Measurements from ENCODE around the gene GOLIM4. TPM values are rescaled to one million over a fixed set of nuclear protein-coding genes. Genes with fewer than 3 reads are reported as not detected.

The GOLIM4 gene
- total and polyA plus RNA-seq, 2 of the 13 experiments (the other 11 are each of a cell fraction or from before 2014, with no cell fraction given): 10.9 to 47.7 TPM

DNA sequence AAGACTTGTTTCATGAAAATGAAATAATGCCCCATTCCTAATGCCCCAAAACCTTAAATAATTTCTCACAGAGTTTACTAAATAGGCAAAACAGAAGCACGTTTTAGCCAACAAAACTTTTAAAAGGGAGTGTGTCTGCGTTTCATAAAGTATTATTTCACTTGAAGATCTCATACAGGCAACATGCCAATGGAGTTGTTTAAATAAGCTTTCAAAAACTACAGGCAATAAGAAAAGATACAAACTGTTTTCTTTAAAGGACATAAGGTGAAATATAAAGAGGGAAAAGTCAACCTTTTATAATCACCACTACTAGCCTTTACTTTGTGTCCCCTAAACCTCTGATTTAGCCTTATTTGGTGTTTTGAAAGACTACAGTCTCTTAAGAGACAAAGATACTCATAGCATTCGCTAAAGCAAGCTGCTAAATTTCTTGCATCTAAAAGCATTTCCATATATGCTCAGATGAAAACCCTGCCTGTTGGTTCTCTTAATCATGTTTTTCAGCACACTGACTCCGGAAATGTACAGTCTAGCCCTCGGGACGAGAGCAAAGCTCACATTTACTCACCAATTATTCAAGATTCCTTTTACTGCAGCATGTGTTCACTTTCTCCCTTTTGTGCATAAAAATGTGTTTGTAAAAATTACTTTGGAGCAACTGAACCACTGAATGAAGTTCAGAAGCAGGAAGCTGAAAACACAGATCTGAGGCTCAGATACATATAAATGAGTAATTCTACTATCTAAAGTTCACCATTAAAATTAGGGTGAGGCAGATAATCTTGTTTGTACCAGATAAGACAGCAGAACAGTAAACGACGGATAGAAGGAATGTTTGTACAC, 119.0 kb downstream of the GOLIM4 start (continued):
- TF ChIP-seq MIXL1 (CRISPR knock-in tag; IDR thresholded peaks at IDR 0.05) (peak; percentile 88), PRDM4 (CRISPR knock-in tag; IDR thresholded peaks at IDR 0.05; ENCODE audit: borderline replicate concordance) (no peak), PCBP2 (optimal IDR thresholded peaks at IDR 0.05; ENCODE audit: low read depth, low read length, poor library complexity, severe bottlenecking) (no peak), ZNF558 (CRISPR knock-in tag; IDR thresholded peaks at IDR 0.05; ENCODE audit: borderline replicate concordance) (no peak), SOX13 (IDR thresholded peaks at IDR 0.05) (no peak), SOX13 (CRISPR knock-in tag; conservative IDR thresholded peaks at IDR 0.05 in 1 of 2, IDR thresholded peaks at IDR 0.05 in 1 of 2) (peak in 1 of 2 experiments; percentile 31; a peak in 1 of 4 replicates), ZNF652 (CRISPR knock-in tag; IDR thresholded peaks at IDR 0.05; ENCODE audit: borderline replicate concordance, low read depth) (no peak), HNF4G (IDR thresholded peaks at IDR 0.05; ENCODE audit: borderline replicate concordance, low read depth, low read length) (0 out of 2 replicates have a peak, but pooled peaks have one; percentile 20), HNF4G (CRISPR knock-in tag; IDR thresholded peaks at IDR 0.05; ENCODE audit: borderline replicate concordance, low read depth) (no peak), RFXAP (CRISPR knock-in tag; IDR thresholded peaks at IDR 0.05; ENCODE audit: borderline replicate concordance) (no peak), NCOA2 (CRISPR knock-in tag; IDR thresholded peaks at IDR 0.05) (no peak), ATF7-NPFF (CRISPR knock-in tag; IDR thresholded peaks at IDR 0.05; ENCODE audit: low read depth) (no peak), POGZ (CRISPR knock-in tag; IDR thresholded peaks at IDR 0.05) (0 out of 2 replicates have a peak, but pooled peaks have one; percentile 14), ZMYM2 (CRISPR knock-in tag; IDR thresholded peaks at IDR 0.05) (no peak), ZNF761 (CRISPR knock-in tag; conservative IDR thresholded peaks at IDR 0.05) (no peak), HNF1B (CRISPR knock-in tag; IDR thresholded peaks at IDR 0.05) (no peak), ARID5B (CRISPR knock-in tag; IDR thresholded peaks at IDR 0.05) (peak; percentile 41)
- TF ChIP-seq, protein P1, sequence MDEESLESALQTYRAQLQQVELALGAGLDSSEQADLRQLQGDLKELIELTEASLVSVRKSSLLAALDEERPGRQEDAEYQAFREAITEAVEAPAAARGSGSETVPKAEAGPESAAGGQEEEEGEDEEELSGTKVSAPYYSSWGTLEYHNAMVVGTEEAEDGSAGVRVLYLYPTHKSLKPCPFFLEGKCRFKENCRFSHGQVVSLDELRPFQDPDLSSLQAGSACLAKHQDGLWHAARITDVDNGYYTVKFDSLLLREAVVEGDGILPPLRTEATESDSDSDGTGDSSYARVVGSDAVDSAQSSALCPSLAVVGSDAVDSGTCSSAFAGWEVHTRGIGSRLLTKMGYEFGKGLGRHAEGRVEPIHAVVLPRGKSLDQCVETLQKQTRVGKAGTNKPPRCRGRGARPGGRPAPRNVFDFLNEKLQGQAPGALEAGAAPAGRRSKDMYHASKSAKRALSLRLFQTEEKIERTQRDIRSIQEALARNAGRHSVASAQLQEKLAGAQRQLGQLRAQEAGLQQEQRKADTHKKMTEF (CRISPR knock-in tag; IDR thresholded peaks at IDR 0.05): peak; percentile 29; the same call in 1 of the 2 replicates
- TF ChIP-seq, protein P2, sequence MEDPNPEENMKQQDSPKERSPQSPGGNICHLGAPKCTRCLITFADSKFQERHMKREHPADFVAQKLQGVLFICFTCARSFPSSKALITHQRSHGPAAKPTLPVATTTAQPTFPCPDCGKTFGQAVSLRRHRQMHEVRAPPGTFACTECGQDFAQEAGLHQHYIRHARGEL (CRISPR knock-in tag; IDR thresholded peaks at IDR 0.05): no peak

All from HepG2 (cell line).